ENCODE measurements around the gene HDAC11.
"Not testable (repeated sequence)": the region's sequence is repeated elsewhere in the genome, so short reads cannot be mapped to it uniquely, and the experiment has no call there.

HDAC11 gene

DNA sequence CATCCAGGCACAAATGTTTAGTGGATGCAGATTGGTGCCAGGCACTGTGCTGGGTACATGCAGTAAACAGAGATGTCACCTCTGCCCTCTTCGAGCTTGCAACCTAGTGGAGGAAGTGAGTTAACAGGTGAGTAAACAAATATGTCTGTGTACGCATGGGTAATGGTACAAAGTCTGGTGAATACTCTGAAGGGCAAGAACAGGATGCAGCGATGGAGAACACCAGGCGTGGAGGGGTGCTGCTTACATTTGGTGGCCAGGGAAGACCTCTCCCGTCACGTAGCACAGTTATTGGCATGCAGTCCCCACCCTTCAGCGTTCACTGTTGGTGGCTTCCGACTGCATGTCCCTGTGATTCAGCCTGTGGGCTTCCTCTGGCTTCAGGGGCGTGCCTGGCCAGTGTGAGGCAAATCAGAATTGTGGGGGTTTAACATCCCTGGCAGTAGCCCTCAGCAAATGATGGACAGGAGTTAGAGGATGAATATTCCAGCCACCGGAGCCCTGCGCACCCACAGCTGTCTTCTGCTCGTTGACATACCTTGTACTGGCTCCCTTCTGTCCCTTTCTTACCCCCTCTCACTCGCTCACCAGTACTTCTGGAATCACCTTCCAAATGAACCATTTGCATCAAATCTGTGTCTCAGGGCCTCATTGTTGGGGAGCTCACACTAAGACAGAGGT lies 9.1 kb upstream of the HDAC11 start:
- DNase-seq, result no peak

DNA sequence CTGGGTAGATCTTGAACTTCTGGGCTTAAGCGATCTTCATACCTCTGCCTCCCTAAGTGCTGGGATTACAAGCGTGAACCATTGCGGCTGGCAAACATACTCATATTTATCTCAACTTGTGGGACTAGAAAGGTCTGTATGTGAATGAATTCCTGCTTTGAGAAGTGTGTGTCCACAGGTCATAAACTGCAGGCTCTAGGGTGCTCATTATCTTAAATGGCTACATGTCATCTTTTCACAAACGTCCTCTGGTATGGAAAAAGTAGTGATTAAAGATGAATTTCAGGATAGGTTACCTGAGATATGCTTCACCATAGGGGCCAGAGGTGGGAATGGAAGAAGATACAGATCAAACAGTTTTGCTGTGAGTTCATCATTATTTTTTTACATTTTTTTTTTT lies 7.8 kb upstream of the HDAC11 start:
- DNase-seq, result no peak

DNA sequence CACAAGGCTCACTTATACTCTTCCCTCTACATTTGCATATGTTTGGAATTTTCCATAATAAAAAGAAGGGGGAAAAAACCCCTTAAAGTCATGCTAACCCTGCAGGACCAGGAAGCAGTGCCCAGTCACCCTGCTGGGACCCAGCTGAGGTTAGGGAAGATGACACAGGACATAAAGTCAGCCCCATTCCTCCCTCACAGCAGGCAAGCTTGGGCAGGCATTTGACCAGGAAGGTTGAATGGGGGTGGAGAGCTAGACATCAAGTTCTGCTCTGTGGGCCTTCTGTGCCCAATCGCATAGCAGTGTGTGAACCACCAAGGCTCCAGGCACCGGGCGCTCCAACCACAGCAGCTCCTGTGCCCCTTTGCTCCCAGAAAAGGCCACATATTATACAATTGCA lies 7.1 kb upstream of the HDAC11 start:
- DNase-seq, result no peak

DNA sequence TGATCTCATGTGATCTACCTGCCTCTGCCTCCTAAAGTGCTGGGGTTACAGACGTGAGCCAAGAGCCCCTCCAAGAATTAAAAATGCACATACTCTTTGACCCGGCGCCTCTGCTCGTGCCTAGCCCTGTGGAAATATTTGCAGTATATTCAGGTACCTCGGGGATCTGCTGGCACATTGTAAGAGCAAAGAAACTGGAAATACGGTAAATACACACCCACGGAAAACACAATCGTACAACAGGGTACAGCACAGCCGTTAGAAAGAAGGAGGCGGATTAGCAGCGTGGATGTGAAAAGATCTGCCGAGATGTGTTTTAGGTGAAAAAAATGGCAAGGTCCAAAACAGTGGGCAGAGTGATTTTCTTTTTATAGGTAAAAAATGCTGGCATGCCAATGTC lies 6.1 kb upstream of the HDAC11 start:
- no peak for DNase-seq

DNA sequence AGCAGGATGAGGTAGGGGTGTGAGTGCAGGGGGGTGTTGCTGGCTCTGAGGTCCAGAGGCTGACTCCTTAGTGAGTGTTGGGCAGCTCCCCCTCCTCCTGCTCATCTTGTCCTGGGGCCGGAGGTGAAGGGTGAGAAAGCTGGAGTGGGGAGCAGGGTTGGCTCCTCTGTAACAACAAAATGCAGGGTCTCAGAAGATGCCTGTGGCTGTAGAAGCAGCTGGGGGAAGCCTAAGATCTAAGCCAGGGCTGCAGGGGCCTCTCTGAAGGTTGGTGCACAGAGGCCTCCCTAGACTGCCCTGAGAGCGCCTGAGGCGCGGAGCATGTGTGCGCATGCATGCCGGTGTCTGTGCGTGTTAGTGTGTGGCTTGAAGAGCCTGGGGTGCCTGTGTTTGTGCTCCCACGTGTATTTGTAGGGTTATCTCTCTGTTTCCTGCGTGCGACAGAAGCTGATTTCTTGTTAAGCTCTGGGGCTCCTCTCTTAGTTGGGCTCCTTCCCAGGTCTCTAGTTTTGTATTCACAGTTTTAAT lies 5.3 kb upstream of the HDAC11 start:
- no peak for DNase-seq

DNA sequence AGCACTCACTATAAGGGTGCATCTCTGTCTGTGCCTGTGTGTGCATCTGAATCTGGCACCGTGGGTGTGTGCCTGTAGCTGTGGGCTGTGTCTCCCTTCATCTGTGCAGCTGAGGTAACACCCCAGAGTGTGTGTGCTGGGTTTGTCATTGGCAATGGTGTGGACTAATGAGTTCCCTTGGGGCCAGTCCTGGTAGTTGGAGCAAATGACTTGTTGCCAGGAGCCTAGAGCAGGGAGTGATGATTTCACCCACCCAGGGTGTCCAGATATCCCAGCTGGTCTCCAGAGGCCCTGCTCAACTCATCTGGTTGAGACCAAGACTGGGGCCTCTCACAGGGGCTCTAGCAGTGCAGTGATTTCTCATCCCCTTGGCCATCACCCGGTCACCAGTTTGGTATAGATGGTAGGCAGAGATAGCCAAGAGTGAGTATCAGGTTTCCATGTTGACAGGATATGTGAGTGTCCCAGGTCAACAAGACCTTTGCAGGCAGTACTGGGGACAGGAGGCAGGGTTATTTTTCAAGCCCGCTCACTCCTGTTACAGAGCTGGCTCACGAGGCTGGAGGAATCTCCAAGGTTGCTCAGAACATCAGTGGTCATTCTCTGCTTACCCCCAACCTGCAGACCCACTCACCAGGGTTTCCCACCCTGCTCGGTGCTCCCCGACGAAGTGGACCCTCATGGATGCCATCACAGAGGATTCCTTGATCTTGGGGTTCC lies 4.1 kb upstream of the HDAC11 start:
- no peak for DNase-seq

DNA sequence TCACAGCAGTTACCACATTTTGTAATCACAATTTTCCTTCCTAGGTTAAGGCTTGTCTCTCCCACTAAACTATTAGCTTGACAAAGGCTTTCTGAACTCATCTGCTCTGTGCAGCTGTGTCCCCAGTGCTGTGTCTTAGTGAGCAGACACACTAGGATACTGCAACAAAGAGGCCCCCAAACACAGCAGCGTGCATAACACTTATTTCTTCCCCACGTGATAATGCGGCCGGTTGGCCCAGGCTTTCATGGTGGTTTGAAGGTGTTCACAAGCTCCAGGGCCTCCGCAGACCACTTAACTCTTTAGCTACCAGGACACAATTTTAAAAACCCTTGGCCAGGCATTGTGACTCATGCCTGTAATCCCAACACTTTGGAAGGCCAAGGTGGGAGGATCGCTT lies 2.2 kb upstream of the HDAC11 start:
- no peak for DNase-seq

DNA sequence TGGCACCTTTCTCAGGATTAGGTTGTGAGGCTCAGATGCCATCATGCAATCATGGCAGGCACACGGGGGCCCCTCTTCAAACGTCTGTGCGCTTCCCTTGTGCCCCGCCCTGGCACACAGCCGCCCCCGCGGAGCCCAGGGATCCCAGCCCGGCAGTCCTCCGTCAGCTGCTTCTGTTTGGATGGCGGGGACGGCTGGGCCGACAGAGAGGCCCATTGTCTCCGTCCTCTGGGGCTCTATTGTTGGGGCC lies 849 bp upstream of the HDAC11 start:
- no peak for DNase-seq

DNA sequence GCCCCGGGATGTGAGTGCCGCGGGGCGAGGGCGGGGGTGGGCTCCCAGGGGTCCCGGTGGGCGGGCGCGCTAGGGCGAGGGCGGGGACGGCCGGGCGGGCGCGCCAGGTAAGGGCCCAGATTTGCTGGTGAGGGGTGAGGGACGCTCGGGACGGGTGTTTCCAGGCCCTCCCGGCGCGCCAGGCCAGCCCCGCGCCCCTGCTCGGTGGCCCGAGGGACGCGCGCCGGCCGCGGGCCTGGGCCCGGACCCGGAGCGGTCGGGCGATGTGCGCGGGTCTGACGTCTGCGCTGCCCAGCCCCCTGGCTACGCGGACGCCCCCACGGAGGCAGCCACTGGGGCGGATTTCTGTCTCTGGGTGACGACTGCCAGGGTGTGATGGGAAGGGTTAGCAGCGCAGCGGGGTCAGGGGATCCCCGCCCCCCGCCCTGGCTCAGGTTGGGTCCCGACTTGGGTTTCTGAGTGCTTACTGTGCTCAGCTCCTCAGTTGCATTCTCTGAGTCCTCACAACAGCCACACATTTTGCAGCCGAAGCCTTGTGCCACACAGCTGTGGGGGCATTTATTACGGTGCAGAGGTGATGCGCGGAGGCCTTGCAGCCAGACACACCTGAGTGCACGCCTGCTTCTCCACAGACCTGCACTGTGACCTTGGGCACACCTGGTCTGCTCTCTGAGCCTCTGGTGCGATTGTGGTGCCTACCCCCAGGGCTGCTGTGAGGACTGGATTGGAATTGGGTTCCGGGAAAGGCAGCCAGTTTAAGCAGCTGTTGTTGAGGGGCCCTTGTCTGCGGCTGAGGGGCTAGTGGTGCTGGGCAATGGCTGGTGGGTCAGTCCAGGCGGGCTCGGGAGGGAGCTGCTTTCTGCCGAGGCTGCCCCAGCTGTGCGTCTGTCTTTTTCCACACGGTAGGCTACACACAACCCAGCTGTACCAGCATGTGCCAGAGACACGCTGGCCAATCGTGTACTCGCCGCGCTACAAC lies 523 bp downstream of the HDAC11 start:
- no peak for DNase-seq

DNA sequence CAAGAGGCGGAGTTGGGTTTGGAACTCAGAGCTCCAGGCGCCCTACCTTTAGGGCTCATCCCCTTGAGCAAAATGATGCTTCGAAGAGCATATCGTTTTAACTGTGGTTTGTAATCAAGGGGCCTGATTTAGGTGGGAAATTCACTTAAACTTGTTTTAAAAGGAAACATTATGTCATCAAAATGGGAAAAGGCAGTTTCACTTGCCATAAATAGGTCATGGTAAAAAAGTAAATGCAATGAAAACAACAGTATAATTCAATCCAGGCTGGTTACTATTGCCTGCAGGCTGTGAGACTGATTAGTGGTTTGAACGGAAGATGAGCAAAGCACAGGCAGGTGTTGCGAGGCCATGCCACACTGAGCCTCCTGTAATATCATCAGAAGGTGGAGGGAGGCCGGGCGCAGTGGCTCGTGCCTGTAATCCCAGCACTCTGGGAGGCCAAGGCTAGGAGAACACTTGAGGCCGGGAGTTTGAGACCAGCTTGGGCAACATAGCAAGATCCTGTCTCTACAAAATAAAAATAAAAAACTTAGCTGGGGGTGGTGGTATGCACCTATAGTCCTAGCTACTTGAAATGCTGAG lies 2.1 kb downstream of the HDAC11 start:
- DNase-seq, result no peak

DNA sequence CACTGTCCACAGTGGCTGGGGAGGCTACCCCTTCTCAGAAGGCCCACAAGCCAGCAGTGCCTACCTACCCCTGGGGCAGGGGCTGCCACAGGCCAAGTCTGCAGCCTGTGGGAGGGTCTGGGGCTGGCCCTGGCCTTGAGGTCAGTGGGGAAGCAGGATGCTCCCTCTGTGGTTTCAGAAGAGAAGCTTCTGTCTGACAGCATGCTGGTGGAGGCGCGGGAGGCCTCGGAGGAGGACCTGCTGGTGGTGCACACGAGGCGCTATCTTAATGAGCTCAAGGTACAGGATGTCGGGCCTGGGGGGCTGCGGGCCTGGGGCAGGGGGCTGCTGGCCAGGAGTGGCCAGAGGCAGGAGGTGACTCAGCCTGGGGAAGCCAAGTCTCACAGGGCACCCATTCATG lies 3.2 kb downstream of the HDAC11 start:
- DNase-seq, result no peak

DNA sequence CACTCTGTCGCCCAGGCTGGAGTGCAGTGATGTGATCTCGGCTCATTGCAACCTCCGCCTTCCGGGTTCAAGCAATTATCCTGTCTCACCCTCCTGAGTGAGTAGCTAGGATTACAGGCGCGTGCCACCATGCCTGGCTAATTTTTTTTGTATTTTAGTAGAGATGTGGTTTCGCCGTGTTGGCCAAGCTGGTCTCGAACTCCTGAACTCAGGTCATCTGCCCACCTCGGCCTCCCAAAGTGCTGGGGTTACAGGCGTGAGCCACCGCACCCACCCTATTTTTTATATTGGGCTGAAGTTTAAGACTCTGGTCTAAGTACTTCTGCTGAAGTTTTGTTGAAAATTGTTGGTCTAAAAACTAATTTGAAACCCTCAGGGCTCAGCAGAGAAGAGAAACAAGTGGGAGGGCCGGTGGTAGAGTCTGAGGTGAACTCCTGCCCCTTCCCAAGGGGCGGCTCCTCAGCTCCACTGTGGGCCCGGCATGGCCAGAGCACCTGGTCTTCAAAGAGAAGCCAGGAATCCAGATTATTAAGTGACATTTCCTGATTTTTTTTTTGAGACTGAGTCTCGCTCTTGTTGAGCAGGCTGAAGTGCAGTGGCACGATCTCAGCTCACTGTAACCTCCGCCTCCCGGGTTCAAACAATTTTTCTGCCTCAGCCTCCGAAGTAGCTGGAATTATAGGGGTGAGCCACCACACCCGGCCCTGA lies 4.0 kb downstream of the HDAC11 start:
- DNase-seq, result no peak

DNA sequence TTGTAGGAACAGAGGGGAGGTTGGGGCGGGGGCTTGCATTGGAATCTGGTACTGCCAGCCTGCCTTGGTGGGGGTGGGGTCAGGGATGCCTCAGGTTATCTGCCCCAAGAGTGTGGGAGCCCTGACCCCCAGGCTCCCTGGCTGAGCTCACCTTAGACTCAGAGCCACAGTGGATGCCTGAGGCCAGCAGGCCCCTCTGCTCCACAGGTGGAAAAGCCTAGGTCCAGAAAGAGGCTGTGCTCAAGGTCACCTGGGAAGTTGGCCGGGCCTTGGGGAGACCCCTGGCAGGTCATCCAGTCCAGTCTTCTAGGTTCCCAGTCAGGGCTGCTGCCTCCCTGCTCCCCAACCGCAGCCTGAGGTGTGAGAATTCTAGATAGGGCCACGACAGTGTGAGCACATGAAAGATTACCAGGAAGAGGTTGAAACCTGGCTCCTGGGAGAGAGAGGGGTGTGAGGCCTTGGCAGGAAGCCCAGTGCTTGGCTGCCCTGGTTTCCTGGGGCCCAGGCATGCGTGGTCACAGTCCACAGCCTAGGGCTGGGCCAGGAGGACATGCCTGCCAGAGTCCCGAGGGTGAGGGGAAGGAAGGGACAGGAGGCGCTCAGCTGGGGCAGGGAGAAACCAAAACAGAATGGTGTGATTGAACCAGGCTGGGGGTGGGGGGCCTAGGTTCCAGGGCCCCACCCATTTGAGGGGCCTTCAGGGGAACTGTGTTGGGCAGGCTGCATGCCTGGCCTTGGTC lies 4.9 kb downstream of the HDAC11 start:
- no peak for DNase-seq

DNA sequence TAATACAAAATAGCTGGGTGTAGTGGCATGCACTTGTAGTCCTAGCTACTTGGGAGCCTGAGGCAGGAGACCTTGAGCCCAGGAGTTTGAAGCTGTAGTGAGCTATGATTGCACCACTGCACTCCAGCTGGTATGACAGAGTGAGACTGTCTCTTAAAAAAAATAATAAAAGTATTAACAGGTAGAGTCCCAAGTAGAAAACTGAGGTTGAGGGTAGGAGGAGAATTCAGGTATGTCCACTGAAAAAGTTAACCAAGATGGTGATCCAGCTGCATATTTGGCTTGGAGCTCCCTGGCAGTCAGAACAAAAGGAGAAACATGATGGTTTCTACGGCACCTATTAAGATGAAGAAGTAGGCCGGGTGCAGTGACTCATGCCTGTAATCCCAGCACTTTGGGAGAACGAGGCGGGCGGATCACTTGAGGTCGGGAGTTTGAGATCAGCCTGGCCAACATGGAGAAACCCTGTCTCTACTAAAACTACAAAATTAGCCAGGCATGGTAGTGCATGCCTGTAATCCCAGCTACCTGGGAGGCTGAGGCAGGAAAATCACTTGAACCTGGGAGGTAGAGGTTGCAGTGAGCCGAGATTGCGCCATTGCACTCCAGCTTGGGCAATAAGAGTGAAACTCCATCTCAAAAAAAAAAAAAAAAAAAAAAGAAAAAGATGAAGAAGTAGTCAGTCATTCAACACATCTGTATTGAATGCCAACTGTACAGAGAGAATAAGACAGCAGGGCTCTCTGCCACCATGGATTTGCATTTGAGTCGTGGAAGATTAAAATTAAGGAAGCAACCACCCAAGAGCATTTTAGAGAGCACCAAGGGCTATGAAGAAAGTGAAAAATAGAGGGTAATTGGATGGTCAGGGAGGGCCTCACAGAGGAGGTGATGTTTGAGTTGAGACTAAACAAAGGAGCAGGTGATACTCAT lies 5.8 kb downstream of the HDAC11 start:
- DNase-seq, result not testable (repeated sequence)

DNA sequence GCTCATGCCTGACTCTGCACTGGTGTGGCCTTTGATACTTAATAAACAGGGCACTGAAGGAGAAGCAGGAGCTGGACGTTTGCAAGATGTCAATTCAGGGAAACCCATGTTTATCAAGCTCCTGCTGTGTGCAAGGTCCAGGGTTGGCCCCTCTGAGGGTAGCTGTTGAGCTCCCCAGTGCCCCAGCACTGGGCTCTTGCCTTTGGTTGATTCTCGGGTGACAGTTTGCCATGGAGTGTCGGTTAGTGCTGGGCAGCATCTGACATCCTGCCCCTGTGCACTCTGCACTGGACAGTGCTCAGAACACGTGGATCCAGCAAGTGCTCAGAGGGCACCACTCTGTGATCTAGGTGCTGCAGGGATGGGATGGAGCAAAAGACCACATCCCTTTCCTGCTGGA lies 7.3 kb downstream of the HDAC11 start:
- DNase-seq, result no peak

DNA sequence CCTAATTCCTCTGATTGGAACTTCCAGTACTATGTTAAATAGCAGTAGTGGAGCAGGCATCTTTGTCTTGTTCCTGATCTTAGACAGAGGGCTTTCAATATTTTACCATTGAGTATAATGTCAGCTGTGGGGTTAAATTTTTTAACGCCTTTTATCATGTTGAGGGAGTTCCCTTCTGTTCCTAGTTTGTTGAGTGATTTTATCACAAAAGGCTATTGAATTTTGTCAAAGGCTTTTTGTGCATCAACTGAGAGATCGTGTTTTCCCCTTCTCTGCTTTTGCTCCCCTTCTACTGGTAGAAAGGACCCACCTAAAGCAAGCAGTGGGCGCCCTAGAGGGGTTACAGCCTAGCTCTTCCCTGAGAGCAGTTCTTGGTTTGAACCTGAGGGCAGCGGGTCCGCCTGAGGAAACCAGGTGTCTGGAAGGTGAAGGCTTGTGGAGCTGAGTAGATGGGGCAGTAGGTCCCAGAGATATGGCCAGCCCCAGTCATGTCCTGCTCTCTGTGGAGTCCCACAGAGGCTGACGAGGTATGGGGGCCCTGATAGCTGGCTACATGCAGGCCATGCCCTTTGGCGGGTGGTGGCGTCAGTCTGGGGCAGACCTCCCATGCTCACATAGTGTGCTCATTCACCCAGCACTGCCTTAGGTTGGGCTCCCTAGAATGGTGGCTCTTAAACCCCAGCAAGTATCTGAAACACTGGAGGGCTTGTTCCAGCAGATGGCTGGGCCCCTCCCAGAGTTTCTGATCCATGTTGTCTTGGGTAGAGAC lies 11.3 kb downstream of the HDAC11 start:
- DNase-seq, result no peak

DNA sequence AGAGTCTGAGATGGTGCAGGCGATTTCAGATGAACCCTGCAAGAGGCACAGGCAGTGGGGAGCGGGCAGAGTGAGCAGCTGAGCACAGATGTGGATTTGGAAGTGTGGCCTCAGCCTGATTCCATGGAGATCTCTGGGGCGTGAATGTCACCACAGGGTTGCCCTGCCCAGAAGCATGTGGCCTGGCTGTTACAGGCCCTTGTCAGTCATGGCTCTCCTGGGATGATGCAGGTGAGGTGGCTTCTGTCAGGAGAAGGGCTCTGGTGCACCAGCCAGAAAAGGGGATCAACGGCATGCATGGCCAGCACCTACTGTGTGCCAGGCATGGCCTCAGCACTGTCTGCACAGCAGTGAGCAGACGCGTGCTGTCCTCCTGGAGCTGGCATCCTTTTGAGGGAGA lies 11.9 kb downstream of the HDAC11 start:
- DNase-seq, result no peak

DNA sequence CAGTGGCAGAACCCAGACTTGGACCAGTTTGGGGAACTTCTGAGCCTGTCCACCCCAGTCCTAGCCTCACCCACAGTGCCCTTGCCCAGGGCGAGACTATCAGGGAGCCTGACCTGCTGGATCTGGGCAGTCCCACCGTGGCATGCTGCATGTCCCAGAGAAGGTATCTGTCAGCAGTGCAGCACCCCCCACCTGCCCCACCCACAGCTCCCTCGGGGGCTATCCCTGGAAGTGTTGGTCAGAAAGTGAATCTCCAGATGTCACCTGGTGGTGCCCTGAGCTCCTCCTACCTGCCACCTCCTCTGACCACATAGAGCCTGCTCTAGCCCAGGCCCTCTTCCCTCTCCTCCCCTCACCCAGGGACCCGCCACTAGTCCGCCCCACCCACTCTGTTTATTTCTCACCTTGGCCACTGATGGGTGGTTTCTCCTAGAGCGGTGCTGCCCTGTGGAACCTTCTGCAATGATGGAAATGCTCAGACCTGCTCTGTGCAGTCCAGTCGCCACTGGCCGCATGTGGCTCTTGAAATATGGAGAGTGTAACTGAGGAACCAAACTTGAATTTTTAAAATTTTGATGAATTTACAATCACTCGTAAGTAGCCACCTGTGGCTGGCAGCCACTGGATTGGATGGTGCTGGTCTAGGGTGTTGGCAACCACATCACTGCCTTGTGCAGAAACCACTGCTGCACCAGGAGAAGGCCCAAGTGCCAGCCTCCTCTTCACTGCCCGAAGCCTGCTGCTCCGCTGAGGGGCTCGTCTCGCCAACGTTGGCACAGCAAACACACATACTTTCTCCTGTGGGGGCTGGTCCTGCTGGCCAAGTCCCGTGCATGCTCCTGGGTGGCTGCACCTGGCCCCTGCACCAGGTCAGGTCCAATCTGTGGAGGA lies 13.1 kb downstream of the HDAC11 start:
- DNase-seq, result no peak

DNA sequence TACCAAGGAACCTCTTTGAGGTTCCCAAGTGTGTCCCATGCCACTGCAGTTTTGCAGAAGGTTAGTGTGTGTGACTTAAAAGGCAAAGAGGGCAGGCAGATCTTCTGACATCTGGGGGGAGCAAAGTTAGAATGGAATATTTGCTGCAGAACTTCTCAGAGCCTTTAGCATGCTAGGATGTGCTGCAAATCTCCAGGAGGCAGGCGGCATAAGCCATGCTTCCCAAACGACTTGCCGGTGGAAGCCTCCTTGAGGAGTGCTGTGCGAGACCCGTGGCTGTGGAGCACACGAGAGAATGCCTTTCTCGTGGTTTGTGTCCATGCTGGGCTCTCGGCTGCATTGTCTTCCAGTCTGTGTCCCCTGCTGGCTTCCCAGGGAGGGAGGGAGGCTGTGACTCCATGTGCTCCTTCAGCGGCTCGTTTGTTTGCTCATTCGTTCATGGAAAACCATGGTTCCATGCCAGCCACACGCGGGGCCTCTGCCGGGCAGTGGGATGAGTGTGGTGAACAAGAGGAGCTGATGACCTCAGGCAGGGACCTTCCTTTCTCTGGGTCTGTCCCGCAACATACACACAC lies 13.8 kb downstream of the HDAC11 start:
- DNase-seq, result no peak

Data from activated CD4-positive, CD25-positive, alpha-beta regulatory T cell treated with anti-CD3 and anti-CD28 coated beads, Interleukin-2, amount 50 U/mL, for 72 hours (primary cell).